ENCODE measurements around the gene COX4I1.
"Not testable (repeated sequence)": the region's sequence is repeated elsewhere in the genome, so short reads cannot be mapped to it uniquely, and the experiment has no call there.

COX4I1 gene

DNA sequence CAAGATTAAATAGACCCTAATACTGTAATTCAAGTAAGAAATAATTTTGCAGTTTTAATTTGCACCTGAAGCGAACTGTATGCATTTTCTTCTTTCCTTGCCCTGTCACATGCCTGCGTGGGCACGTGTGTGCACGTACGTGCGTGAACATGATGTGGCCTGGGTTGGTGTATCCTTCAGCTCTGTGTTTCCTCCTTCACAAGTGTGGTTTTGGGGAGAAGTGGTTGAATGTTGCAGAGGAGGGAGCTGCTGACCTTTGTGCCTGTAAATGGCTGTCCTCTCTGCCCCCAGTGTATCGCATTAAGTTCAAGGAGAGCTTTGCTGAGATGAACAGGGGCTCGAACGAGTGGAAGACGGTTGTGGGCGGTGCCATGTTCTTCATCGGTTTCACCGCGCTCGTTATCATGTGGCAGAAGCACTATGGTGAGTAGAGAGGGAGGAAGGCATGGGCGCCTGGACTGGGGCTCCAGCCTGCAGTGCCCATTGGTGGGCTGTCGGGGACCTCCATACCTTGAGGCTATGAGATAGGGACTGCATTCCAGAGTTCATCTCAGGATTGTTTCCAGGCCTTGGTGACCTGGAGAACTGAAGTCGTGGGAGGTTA, 6.0 kb downstream of the COX4I1 start:
- no peak for DNase-seq

DNA sequence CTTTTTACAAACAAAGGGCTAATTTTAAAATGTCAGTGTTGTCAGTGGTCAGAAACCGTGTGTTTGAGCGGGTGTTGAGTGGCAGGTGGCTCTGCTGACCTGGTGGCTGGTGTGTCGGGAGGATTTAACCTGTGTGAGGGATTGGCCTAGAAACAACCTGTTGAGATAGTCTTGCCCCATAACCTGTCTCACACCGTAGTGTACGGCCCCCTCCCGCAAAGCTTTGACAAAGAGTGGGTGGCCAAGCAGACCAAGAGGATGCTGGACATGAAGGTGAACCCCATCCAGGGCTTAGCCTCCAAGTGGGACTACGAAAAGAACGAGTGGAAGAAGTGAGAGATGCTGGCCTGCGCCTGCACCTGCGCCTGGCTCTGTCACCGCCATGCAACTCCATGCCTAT, 7.0 kb downstream of the COX4I1 start:
- no peak for DNase-seq

DNA sequence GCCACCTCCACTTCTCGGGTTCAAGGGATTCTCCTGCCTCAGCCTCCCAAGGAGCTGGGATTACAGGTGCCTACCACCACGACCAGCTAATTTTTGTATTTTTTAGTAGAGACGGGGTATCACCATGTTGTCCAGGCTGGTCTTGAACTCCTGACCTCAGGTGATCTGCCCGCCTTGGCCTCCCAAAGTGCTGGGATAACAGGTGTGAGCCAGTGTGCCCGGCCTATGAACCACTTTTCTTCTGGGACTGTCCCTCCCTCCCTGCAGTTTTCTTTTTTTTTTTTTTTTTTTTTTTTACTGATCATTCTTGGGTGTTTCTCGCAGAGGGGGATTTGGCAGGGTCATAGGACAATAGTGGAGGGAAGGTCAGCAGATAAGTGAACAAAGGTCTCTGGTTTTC, 7.8 kb downstream of the COX4I1 start:
- not testable (repeated sequence) for DNase-seq

DNA sequence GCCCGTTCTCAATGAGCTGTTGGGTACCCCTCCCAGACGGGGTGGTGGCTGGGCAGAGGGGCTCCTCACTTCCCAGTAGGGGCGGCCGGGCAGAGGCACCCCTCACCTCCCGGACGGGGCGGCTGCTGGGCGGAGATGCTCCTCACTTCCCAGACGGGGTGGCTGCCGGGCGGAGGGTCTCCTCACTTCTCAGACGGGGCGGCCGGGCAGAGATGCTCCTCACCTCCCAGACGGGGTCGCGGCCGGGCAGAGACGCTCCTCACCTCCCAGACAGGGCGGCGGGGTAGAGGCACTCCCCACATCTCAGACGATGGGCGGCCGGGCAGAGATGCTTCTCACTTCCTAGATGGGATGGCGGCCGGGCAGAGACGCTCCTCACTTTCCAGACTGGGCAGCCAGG, 8.6 kb downstream of the COX4I1 start:
- DNase-seq, result not testable (repeated sequence)

DNA sequence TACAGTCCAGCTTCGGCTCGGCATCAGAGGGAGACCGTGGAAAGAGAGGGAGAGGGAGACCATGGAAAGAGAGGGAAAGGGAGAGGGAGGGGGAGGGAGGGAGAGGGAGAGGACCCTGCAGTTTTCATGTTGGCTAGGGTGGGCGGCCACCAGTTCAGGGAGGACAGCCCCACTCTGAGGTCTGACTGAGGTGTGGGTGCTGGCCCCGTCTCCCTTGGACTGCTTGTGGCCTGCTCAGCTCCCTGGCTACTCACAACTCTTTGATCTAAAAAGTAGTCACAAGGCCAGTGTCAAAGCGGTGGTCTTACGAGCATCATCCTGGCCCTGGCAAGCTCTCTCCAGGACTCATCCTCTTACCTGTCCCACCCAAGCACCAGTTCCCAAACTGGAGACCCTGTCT, 9.4 kb downstream of the COX4I1 start:
- no peak for DNase-seq

DNA sequence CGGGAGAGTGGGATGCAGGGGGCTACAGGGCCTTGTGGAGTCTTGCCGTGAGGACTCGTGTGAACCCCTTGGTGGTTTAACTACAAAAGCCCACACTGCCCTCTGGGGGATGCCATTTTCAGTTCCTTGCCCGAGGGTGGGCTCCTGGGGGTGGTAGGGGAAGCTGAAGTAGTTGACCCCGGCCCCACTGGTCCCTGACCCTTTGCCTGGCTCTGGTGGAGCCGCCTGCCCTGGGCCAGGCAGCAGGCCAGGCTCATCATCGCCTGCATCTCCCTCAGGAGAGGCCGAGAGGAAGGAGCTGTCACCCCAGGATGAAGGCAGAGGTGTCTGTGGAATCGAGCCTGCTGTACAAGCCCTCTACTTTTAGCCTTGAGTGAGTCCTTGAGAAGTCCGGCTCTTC, 10.2 kb downstream of the COX4I1 start:
- DNase-seq, result no peak

DNA sequence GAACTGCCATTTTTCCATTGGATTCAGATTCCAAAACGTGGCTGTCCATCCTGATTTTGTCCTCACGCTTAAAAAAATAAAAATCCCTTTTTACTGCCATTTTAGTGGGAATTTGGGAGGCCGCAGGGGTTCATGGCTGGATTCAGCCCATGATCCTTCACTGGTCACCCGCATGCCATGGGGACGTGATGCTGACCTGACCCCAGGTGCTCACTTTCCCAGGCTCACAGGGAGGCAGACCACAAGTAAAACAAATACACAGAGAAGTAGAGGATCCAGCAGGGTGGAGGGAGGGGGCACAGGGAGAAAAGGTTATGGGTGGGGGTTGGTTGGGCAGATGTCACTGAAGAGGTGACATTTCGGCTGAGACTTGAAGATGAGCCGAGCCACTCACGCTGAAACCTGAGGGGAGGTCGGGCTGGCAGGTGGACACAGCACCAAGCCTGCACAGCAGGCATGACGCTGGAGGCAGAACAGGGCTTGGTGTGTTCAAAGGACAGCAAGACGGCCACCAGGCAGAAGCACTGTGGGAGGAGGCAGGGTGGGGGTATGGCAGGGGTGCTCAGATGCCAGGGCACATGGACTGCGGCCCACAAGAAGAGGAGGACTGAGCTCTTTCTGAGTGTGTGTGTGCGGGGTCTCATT, 10.7 kb downstream of the COX4I1 start:
- DNase-seq, result no peak

DNA sequence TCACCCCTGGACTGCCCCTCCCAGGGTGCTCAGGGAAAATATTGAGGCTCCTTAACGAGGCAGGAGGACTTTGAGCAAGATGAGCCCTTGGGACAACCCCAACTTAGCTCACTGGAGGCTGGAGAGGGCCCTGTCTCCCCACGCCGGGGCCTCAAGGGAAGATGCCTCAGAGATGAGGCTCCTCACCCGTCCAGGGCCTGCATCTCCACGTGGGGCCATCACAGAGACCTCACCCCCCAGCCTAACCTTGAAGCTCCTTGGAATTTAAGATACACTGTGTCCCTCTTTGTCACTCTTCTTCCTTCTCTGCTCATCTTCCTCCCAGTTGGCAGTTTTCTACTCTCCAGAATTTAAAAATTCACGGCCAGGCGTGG, 11.2 kb downstream of the COX4I1 start:
- no peak for DNase-seq

DNA sequence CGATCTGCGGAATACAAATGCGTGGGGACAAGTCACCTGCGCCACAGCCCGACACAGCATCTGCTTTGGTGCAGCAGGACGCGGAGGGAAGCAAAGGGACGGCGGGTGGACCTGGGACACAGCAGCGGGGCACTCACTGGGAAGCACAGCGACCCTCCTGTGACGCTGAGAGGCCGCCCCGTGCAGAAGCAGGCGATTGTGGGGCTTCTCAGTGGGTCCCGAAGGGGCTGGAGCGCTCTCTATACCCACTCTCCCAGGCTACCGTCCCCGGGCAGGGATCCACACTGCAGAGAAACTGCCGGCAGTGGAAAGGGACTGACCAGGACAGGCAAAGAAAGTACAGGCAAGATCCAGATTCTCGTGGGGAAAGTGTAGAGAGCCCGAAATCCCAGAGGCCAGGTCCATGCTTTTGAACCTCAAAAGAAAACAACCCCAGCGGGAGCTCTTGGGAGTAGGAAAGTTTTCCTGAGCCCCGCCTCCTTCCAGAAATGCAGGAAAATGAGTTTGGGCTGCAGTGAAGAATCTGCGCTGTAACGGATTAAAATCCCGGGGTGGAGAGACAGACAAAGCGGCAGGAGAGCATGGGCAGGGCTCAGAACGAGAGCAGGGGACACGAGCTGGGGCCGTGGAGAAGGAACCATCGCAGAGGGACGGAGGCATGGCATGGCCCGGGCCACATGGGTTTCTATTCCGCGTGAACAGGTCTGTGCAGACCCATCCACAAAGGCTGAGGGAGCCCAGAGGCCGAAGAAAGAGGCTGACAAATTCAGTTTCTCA, 12.7 kb downstream of the COX4I1 start:
- no peak for DNase-seq

DNA sequence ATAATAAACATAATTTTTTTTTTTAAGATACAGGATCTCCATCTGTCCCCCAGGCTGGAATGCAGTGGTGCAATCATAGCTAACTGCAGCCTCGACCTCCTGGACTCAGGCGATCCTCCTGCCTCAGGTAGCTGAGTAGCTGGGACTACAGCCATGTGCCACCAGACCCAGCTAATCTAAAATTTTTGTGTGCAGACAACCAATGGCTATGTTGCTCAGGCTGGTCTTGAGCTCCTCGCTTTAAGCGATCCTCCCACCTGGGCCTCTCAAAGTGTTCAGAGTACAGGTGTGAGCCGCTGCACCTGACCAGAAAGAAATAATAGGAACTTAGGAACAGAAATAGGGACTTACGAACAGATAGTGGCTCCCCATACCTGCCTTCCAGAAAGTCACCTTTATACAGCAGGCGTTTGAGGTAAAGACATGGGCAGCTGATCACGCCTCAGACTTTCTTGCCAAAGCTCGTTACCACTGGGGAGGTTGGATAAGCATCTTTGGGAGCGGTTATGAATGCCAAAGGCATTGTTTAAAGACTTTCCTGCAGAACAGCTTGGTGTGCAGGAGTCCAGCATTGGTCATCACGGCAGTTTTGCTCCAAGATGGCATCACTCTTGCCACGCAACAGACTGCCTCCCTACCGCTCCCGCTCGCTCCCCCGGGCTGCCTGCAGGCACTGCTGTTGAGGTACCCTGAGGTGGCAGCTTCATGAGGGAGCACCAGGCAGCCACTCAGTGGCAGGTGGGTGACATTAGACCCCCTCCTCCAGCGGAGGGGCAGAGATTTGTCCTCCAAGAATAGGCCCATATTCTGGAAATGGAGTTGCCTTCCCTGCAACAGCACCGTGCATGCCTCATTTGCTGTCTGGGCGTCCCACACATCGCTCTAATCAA, 13.6 kb downstream of the COX4I1 start:
- no peak for DNase-seq

DNA sequence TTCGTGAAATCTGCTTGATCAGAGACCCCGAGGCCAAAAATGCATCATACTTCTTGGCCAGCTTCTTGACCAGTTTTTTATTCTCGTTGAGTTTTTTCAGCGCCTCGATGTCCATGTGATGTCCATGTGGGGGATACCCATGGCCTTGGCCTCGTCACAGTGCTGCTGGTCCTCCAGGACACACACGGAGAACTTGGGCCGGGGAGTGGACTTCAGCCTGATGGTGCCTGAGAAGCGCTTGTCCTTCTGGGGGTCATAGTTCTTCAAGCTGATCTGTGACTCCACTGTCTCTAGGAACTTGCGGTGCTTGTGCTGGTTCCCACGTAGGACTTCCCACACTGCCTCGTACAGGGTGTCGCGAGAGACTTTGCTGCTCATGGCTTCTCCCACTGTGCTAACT, 16.7 kb downstream of the COX4I1 start:
- no peak for DNase-seq

DNA sequence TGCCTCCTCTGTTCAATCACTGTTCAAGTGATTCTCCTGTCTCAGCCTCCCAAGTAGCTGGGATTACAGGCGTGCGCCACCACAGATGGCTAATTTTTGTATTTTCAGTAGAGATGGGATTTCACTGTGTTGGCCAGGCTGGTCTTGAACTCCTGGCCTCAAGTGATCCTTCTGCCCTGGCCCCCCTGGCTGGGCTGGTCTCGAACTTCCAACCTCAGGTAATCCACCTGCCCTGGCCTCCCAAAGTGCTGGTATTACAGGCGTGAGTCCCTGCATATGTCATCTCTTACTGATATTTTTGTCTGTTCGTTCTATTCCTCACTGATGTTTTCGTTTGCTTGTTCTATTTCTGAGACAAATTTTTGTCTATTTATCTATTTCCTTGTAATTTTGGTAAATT, 17.7 kb downstream of the COX4I1 start:
- DNase-seq, result not testable (repeated sequence)

DNA sequence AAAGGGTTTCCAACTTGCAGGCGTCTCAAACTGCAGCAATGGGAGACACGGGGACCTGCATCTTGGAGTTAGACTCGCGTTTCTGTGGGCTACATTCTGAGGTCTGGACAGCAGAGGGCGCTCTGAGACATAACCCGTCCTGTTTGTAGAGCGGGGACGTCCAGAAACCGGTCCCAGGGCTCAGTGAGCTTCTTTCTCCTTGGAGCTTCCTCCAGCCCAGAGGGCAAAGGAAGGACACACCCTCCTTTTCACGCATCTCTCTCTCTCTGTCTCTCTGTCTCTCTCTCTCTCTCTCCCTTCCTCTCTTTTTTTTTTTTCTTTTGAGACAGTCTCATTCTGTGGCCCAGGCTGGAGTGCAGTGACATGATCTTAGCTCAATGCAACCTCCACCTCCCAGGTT, 19.8 kb downstream of the COX4I1 start:
- DNase-seq, result peak; percentile 74 to 98

DNA sequence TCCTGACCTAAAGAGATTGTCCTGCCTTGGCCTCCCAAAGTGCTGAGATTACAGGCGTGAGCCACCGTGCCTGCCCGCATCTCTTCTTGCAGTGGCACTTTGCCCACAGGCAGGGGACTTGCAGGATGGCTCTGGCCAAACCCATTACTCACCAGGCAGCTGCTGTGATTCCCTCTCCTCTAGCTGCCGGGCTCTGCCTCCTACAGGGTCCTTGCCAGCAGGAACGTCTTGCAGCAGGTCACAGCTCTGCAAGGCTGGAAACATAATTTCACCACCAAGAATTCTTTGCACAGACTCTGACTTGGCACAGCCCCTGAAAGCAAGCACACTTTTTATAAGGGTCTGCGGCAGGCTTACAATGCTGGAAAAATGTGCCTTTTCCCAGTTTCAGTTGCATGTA, 20.3 kb downstream of the COX4I1 start:
- DNase-seq, result no peak

DNA sequence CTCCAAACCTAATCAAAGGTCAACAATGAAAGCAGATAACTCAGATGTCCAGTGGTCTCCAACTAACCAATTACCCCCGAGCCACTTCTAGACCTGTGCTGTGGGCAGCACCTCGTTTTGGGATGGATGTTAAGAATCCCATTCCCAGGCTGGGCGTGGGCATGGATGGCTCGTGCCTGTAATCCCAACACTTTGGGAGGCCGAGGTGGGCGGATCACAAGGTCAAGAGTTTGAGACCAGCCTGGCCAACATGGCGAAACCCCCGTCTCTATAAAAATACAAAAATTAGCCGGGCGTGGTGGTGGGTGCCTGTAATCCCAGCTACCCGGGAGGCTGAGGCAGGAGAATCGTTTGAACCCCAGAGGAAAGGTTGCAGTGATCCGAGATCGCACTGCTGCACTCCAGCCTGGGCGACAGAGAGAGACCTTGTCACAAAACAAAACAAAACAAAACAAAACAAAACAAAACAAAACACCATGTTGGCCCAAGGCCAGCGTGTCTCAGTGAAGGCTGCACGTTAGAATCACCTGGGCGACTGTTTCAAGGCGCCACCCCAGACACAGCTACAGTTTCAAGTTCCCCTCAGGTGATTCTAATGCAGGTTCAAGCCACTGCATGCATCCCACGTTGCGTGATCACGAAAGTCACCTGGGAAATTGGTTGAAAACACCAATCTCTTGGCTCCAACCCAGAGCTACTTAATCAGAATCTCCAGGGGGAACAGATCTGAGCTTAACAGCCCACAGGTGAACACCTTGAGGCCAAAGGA, 21.3 kb downstream of the COX4I1 start:
- no peak for DNase-seq

DNA sequence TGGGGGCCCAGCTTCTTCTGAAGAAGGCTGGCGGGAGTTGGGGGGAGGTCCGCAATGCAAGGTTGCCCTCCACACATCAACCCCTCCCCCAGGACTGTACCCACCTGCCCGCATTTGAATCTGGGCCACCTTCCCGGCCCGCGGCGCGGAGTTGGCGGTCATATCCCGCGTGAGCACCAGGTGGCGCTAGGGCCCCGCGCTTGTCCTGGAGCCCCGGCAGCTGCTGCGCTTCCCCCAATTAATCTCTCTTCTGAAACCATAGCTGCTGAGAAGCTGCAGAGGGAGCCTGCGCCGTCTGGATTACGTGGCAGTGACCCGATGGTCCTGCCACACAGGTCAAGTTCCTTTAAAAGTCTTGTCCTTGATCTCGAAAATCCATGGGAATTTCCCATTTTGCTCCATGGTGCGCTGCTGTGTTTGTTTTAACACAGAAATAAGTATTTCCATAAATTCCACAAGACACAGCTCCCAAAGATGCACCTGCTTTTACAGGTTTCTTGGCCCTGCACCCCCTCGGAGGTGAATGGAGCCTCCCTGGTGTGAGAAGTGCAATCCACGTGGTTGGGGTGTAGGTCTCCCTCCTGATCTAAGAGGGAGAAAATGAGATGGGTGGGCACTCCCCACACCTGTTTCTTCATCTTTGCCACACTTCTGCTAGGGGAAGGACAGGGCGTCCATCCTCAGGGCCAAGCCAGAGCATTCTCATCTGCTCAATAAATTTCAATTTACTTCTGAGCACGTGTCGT, 22.1 kb downstream of the COX4I1 start:
- DNase-seq, result peak; percentile 91 to 93

DNA sequence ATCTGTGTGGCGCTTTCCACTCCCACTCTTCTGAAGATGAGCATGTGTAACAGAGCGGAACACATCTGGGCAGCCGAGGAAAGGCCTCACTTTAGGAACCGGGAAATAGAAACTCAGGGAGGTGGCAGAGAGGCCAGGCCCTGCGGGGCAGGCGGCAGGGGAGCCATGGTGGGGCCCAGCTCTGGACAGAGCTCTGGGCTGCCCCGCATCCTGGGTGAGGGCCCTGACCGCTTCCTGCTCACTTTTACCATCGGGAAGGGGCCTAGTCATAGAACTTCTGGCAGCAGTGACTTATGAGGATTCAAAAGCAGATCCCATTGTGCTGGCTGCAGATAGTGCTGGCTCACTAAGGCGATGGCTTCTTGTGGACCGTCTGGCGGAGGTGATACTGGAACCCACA, 22.6 kb downstream of the COX4I1 start:
- DNase-seq, result no peak

DNA sequence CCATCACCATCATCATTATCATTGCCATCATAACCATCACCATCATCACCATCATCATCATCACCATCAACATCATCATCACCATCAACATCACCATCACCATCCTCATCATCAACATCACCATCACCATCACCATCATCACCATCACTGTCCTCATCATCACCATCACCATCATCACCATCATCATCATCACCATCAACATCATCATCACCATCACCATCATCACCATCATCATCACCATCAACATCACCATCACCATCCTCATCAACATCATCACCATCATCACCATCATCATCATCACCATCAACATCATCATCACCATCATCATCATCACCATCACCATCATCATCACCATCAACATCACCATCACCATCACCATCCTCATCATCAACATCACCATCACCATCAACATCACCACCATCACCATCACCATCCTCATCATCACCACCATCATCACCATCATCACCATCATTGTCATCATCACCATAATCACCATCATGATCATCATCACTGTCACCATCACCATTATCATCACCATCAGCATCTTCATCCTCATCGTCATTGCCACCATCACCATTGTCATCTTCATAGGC, 23.9 kb downstream of the COX4I1 start:
- DNase-seq, result no peak

DNA sequence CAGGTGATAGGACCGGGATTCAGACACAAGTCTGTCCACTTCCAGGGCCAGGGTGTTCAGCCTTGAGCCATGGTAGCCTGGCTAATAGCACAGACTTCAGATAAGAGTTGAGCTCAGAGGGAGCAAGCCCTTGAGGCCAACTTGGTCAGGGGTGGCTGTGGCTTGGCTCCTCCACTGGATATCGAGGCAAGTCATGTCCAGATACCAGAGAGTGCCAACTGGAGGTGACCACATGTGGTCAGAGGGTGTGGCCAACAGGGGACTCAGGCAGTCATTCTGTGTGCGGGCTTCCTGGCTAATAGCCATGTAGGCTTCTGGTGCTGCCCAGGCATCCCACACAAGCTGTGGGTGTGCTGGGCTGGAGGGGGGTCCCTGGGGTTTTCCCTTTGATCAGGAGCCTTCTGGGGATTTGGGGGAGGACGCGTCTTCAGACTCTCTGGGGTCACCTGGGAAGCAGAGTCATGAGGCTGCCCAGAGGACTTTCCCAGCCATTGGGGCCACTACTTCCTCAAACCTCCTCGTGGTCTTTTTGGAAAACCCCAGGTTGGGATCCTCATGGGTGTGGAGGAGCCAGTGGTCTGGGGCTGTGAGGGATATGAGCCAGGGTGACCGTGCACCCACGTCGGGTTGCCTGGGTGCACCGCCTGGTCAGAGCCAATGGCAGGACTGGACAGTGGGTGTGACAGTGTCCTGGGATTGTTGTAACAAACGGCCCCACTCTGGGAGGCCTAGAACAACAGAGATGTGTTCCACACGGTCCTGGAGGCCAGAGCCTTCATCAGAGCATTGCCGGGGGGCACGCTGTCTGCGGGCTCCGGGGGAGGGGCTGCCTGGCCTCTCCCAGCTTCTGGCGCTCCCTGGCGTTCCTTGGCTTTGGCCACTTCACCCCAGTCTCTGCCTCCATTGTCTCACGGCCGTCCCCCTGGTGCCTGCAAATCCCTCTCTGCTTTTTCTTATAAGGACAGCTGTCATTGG, 25.0 kb downstream of the COX4I1 start:
- peak; percentile 95 to 100 for DNase-seq

DNA sequence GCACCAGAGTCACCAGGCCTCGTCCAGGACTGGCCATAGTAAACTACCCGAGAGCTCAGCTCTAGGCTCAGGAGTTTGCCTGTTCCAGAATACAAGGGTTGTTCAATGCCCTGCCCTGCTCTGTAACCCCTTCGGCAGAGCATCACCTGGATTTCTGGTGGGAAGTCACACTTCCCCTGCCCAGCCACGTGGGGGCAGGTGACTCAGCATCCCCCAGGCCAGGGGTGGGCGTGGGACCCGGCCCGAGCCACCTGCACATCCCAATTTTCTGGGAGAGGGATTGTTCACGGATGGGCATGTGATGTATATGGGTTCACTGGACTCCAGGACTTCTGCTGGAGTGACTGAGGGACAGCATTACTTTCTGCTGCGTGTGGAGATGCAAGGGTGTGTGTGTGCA, 25.8 kb downstream of the COX4I1 start:
- no peak for DNase-seq
